ENCODE data around the gene HHATL.

HHATL gene

GRCh38 chr3:42697289-42698051 is 5.1 kb downstream of the HHATL start:
- no peak for DNase-seq

- no peak for DNase-seq
Observed at GRCh38 chr3:42696356-42697288, 6.0 kb downstream of the HHATL start.

DNA sequence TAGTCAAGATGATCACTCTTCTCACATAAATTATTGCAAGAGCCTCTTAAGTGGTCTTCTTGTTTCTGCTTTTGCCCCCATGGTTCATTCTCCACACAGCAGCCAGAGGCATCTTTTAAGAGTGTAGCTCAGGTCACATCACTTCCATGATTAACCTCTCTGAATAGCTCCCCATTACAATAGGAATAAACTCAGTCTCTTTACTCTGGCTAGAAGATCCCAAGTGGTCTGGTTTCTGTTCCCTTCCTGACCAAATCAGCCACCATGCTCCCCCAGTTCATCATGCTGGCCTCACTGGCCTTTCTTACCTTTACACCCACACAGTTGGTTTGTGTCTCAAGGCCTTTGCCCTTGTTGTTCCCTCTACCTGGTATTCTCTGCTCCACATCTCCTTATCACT is 8.2 kb downstream of the HHATL start:
- no peak for DNase-seq

GRCh38 chr3:42693530-42693930 is 9.1 kb downstream of the HHATL start:
- DNase-seq: no peak

GRCh38 chr3:42692667-42693529 is 9.7 kb downstream of the HHATL start:
- DNase-seq: no peak

DNA sequence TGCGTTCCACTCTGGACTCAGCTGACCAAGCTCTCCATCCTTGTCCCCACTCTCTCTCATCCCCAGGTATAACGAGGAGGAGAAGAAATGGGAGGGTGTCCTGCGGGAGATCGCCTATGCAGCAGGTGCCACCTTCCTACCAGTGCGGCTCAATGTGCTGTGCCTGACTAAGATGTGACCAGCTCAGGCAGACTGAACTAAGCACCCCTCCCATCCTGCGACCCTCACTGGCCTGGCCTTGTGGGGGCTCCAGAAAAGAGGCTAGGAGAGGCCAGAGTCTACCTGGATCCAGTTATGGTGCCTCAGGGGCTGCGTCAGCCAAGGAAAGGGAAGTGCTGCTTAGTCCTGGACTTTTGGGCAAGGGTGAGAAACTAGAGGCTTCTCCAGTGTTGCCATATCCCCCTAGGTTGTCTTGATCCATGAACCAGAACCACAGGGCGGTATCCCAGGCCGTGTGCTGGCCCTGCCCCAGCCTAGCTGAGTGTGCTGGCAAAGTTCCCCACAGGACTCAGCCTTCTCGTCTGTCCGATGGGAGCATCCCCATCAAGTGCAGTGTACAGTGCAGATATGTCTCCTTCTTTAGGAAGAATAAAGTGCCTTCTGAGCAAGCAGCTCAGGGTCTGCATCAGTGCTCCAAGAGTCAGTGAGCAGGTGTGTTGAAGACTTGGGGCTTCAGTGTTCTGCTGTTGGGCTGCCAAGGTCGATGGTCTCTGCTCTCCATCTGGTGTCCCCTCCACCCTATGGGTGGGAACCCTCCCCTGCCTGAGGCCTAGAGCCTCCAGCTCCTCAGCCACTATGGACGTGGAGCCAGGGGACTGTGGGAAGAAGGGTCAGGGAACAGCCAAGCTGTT is 10.6 kb downstream of the HHATL start:
- DNase-seq: no peak

DNA sequence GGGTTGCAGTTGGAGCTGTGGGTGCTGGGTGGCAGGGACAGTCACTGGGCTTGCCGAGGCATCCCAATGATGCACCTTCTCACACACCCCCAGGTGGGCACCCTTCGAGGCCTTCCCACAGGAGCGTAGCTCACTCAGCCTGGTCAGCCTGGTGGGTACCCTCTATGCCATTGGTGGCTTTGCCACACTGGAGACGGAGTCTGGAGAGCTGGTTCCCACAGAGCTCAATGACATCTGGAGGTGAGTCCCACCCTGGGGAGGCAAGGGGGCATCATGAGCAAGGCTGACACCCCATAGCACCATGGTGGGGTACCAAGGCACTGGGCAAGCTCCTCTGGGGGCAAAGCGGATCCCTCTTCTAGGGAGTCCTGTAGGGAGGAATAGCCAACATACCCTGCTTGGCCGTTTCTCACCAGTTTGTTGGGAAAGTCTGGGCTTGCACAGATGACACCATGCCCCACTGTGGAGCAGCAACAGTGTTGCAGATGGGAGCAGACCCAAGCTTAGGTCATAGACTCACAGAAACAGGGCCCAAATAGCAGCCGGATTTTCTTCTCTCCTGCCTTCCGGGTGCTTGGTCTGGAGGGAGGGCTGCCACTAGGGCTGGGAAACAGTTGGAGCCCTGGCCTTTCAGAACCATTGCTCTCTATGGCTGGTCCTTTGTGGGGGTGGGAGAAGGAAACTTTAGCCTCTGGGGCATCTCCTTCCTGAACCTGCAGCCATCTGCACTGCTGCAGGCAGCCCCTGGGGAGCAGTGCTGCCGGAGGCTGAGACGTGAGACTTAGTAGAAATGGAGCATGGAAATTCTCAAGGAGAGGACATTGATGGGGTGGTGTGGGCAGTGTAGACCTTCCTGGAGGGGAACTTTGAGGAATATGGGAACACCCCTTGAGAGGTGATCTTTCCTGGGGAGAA is 11.6 kb downstream of the HHATL start:
- DNase-seq: no peak

GRCh38 chr3:42690191-42690590 is 12.4 kb downstream of the HHATL start:
- no peak for DNase-seq

DNA sequence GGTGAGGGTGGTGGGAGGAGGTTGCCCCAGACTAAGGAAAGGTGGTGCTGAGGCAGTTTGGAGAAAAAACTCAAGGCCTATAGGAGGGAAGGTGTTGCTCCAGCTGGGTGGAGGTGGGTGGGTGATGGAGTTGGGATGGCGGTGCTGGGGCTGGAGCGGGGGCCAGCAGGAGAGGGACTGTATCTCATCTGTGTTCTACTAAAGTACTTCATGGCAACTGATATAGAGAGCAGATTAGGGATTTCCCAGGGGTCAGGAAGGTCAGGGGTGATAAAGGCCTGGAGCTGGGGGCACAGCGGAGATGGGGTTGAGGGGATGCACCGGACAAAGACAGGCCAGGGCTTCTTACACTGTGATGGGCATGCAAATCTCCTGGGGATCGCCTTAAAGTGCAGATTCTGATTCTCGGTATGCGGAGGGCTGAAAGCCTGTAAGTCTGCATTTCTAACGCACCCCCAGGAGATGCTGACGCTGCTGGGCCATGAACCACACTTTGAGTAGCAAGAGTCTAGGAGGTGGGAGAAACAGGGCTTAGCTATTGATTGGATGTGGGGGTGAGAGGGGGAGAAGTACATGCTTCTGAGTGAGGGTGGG is 13.1 kb downstream of the HHATL start:
- DNase-seq: no peak

GRCh38 chr3:42688487-42689420 is 13.8 kb downstream of the HHATL start:
- no peak for DNase-seq

GRCh38 chr3:42688016-42688415 is 14.6 kb downstream of the HHATL start:
- DNase-seq: no peak

- DNase-seq: no peak
Observed at GRCh38 chr3:42686832-42687650, 15.6 kb downstream of the HHATL start.

- no peak for DNase-seq
Observed at GRCh38 chr3:42685891-42686820, 16.4 kb downstream of the HHATL start.

DNA sequence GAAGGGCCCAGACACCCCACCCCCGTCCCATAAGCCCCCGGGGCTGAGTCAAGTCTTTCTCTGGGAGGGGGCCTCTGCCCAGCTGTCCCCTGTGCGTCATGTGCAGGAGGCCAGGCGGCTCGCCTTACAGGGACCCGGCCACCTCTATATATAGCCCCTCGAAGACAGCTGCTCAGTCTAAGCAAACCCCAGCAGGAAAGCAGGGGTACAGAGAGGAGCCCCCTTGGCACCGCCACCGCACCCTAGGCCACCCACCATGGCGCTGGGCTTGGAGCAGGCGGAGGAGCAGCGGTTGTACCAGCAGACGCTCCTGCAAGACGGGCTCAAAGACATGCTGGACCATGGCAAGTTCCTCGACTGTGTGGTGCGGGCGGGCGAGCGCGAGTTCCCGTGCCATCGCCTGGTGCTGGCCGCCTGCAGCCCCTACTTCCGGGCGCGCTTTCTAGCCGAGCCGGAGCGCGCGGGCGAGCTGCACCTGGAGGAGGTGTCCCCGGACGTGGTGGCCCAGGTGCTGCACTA is 17.2 kb downstream of the HHATL start, which contains the start of gene KLHL40:
KLHL40 (plus strand) TSS at position 175 of the 519 bp plus-strand sequence; CDS start at position 257, 82 bp downstream.
- DNase-seq: no peak

DNA sequence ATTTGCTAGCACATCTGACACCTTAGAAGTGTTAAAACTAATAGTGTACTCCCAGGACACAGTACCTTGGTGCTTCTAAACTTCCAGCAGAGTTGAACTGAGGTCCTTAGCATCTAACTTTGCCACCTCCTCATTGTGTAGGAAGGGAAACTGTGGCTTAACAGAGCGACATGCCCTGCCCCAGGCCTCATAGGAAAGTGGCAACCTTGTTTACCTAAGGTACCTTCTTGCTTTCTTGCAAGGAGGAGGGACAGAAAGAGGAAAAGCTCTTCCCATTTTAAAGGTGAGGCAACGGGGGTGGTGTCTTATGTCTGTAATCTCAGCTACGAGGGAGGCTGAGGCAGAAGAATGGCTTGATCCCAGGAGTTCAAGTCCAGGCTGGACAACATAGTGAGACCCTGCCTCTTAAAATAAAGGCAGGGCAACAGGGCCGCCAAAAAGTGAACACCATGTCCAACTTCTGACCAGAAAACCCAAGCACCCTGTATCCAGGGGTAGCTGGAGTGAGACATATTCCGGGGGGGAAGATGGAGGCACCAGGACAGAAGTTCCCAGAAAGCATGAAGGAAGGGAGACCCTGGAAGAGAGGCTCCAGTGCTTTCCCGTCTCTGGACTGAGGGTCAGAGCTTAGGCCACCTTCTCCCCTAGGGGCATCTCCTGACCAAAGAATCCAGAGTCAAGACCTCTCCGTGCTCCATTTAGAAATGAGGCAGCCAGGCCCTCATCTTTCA is 17.8 kb downstream of the HHATL start:
- no peak for DNase-seq
